Measurements from ENCODE around the gene CALHM6.

DNA sequence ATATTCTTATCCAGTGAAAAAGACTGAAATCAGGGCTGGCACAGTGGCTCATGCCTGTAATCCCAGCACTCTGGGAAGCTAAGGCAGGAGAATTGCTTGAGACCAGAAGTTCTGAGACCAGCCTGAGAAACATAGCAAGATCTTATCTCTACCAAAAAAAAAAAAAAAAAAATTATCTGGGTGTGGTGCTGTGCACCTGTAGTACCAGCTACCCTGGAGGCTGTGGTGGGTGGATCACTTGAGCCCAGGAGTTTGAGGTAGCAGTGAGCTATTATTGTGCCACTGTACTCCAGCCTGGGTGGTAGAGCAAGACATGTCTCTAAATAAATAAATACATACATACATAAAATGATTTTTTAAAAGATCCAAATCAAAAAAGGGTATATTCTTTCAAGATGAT lies 6.3 kb downstream of the CALHM6 start:
- TF ChIP-seq, protein P1, sequence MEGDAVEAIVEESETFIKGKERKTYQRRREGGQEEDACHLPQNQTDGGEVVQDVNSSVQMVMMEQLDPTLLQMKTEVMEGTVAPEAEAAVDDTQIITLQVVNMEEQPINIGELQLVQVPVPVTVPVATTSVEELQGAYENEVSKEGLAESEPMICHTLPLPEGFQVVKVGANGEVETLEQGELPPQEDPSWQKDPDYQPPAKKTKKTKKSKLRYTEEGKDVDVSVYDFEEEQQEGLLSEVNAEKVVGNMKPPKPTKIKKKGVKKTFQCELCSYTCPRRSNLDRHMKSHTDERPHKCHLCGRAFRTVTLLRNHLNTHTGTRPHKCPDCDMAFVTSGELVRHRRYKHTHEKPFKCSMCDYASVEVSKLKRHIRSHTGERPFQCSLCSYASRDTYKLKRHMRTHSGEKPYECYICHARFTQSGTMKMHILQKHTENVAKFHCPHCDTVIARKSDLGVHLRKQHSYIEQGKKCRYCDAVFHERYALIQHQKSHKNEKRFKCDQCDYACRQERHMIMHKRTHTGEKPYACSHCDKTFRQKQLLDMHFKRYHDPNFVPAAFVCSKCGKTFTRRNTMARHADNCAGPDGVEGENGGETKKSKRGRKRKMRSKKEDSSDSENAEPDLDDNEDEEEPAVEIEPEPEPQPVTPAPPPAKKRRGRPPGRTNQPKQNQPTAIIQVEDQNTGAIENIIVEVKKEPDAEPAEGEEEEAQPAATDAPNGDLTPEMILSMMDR (conservative IDR thresholded peaks at IDR 0.05; ENCODE audit: low read depth, low read length) = no peak
- TF ChIP-seq EZH2 (IDR thresholded peaks at IDR 0.05; ENCODE audit: borderline replicate concordance, low read depth, low read length, poor library complexity, severe bottlenecking) = no peak

All from A673 (cell line).